ENCODE data around the gene NR4A3. TPM values are rescaled to one million over a fixed set of nuclear protein-coding genes. Genes with fewer than 3 reads are reported as not detected.
"Not testable (repeated sequence)": the region's sequence is repeated elsewhere in the genome, so short reads cannot be mapped to it uniquely, and the experiment has no call there.

Gene NR4A3
- total and polyA plus RNA-seq, 11 donors, result 1.5 to 27.8 (median 9.9) TPM

DNA sequence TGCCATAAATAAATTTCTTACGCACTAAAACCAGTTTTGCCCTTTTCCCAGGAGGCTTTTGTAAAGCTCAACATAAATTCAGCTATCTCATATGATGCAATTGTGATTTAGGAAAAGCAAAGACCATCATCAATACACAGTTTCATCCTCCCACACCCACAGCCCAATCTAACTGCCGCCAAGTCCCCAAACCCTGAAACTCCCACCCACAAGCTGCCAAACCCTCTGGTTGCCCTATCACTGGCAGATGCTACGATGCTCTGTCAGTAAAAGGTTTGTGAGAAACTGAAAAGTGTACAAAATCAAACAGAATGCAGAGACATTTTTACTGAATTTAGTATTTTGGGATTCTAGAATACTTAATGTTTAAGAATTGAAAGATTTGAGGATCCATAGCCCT is 42.8 kb upstream of the NR4A3 start:
- H3K4me1 ChIP-seq, result no peaks in the 10 kb centered on the region
- H3K36me3 ChIP-seq, result no peaks in the 10 kb centered on the region
- no peak overlapping the region for H3K4me3 ChIP-seq
- H3K27ac ChIP-seq, result no peak overlapping the region
- H3K27me3 ChIP-seq, result no peaks in the 10 kb centered on the region
- no peaks in the 10 kb centered on the region for H3K9me3 ChIP-seq
- WGBS, 4 donors, result 84 to 90% (median 85%) methylated on average over 3 of the region's 3 CpGs
- ATAC-seq (no peak), DNase-seq (no peak)
- TF ChIP-seq POLR2A (IDR thresholded peaks at IDR 0.05), result no peak
- TF ChIP-seq, protein P1, sequence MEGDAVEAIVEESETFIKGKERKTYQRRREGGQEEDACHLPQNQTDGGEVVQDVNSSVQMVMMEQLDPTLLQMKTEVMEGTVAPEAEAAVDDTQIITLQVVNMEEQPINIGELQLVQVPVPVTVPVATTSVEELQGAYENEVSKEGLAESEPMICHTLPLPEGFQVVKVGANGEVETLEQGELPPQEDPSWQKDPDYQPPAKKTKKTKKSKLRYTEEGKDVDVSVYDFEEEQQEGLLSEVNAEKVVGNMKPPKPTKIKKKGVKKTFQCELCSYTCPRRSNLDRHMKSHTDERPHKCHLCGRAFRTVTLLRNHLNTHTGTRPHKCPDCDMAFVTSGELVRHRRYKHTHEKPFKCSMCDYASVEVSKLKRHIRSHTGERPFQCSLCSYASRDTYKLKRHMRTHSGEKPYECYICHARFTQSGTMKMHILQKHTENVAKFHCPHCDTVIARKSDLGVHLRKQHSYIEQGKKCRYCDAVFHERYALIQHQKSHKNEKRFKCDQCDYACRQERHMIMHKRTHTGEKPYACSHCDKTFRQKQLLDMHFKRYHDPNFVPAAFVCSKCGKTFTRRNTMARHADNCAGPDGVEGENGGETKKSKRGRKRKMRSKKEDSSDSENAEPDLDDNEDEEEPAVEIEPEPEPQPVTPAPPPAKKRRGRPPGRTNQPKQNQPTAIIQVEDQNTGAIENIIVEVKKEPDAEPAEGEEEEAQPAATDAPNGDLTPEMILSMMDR (IDR thresholded peaks at IDR 0.05), result no peak
- intact Hi-C loops (cut with DNase I), result loop anchor here in 1 of 10 donors (10.0 kb wide), 1 partner anchor 114 kb away; no protein-coding TSS in a partner anchor

DNA sequence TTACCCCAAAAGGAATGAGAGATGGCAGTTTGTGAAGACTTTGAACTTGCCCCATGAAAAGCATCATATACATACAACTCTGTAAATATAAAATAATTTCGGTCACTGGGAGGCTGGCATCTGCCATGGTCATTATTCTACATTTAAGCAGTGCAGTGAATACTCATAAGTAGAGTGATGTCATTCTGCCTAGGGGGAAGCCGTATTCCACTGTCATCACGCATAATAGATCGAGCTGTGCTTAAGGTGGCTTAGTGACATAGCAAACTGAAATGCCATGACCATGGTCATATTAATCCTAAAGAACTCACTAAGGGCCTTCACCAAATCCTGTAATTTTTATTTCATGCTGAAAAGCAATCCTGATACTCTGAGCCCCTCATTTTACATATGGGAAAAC is 42.4 kb upstream of the NR4A3 start:
- H3K4me1 ChIP-seq, result no peaks in the 10 kb centered on the region
- H3K36me3 ChIP-seq, result no peaks in the 10 kb centered on the region
- intact Hi-C loops (cut with DNase I), result loop anchor here in 1 of 10 donors (10.0 kb wide), 1 partner anchor 114 kb away; no protein-coding TSS in a partner anchor
- no peaks in the 10 kb centered on the region for H3K27me3 ChIP-seq
- WGBS, 4 donors, result 83 to 92% (median 85%) methylated on average over 4 of the region's 4 CpGs
- no peak overlapping the region for H3K4me3 ChIP-seq
- H3K27ac ChIP-seq, result no peak overlapping the region
- H3K9me3 ChIP-seq, result no peaks in the 10 kb centered on the region
- DNase-seq (no peak), ATAC-seq (no peak)
- no peak for TF ChIP-seq POLR2A (IDR thresholded peaks at IDR 0.05)
- TF ChIP-seq, protein P1 (IDR thresholded peaks at IDR 0.05), result no peak

DNA sequence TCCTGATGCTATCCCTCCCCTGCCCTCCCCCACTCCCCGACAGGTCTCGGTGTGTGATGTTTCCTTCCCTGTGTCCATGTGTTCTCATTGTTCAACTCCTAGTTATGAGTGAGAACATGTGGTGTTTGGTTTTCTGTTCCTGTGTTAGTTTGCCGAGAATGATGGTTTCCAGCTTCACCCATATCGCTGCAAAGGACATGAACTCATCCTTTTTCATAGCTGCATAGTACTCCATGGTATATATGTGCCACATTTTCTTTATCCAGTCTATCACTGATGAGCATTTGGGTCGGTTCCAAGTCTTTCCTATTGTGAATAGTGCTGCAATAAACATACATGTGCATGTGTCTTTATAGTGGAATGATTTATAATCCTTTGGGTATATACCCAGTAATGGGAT is 39.3 kb upstream of the NR4A3 start:
- intact Hi-C loops (cut with DNase I), result loop anchor here in 1 of 10 donors (10.0 kb wide), 1 partner anchor 118 kb away; no protein-coding TSS in a partner anchor
- ATAC-seq, DNase-seq, H3K4me1 ChIP-seq, H3K27ac ChIP-seq, H3K9me3 ChIP-seq, H3K36me3 ChIP-seq, H3K27me3 ChIP-seq, H3K4me3 ChIP-seq: not testable (repeated sequence)
- 89 to 92% (median 90%) methylated on average over 5 of the region's 5 CpGs for WGBS, 4 donors

DNA sequence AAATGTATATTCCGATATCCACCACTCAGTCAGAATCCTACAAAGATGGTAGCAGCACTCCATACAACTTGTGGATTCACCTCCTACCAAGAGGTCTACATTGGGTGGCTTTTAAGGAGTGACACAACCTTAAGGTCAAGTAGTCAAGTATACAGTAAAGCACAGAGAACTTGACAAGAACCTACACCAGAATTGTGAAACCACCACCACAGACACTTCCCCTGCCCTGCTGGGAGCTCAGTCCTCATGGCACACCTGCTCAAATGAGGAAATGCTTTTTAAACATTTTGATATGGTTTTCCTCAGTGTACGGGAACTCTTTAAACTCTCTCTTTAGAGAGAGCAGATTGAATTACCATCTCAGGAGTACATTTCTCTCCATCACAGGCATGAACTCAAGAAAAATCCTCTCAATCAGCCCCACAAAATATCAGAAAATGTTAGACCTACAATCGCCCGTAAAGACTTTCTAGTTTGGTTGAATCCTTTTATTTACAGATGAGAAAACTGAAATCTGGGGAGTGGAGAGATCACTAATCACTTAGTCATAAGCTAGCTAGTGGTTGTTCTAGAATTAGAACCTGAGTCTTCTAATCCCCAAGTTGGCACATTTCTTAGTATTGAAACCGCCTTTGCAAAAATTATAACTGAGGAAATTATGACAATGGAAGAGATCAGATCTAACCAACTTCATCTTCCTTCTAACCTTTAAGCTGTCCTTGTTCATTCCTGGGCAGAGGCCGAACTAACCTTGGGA is 38.5 kb upstream of the NR4A3 start:
- H3K9me3 ChIP-seq, result no peaks in the 10 kb centered on the region
- WGBS, 4 donors, result 90 to 96% (median 93%) methylated on average over 6 of the region's 6 CpGs
- intact Hi-C loops (cut with DNase I), result loop anchor here in 1 of 10 donors (10.0 kb wide), 1 partner anchor 118 kb away; no protein-coding TSS in a partner anchor
- no peaks in the 10 kb centered on the region for H3K27me3 ChIP-seq
- no peak overlapping the region for H3K4me3 ChIP-seq
- DNase-seq, result no peak
- H3K27ac ChIP-seq, result no peak overlapping the region
- no peaks in the 10 kb centered on the region for H3K36me3 ChIP-seq
- no peak for ATAC-seq
- TF ChIP-seq POLR2A (IDR thresholded peaks at IDR 0.05), result no peak
- H3K4me1 ChIP-seq, result no peaks in the 10 kb centered on the region

DNA sequence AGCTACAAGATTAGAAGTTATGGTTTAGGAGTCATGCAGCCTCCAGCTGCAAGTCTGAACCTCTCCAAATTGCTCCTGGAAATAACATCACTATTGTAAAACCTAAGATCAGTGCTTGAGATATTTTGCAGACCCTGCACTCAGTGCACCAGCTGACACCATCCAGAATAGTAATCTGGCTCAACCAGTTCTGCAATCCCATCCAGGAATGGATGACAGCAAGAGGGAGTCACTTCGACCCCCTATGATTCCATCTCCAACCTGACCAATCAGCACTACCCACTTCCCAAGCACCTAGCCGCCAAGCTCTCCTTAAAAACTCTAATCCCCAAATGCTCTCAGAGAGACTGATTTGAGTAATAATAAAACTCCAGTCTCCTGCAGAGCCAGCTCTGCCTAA is 37.9 kb upstream of the NR4A3 start:
- no peaks in the 10 kb centered on the region for H3K27me3 ChIP-seq
- H3K4me3 ChIP-seq, result no peak overlapping the region
- no peaks in the 10 kb centered on the region for H3K36me3 ChIP-seq
- H3K27ac ChIP-seq, result no peak overlapping the region
- intact Hi-C loops (cut with DNase I), result loop anchor here in 1 of 10 donors (10.0 kb wide), 1 partner anchor 119 kb away; no protein-coding TSS in a partner anchor
- no peaks in the 10 kb centered on the region for H3K4me1 ChIP-seq
- no peaks in the 10 kb centered on the region for H3K9me3 ChIP-seq
- WGBS, 4 donors, result 58 to 66% (median 63%) methylated on average over 2 of the region's 2 CpGs
- ATAC-seq (no peak), DNase-seq (no peak)
- TF ChIP-seq POLR2A (IDR thresholded peaks at IDR 0.05), result no peak
- TF ChIP-seq, protein P1 (IDR thresholded peaks at IDR 0.05), result no peak

Measured in heart left ventricle (tissue), 16 donors.